Skin epidermis (tissue), 12 donors: ENCODE measurements around the gene PTPRS.

ENCODE experiments used
- H3K27ac ChIP-seq, 21 experiments: fragments of 200-600 bp; sonication (generic) in 11 of 21; one replicate each; pipeline ENCODE4 v1.5.0; 2020; ENCODE audit warnings: mild to moderate bottlenecking in 3 of 21, inconsistent platforms in 2 of 21, moderate library complexity in 2 of 21
- H3K4me3 ChIP-seq, 7 experiments: fragments of 200-600 bp; sonication (generic) in 2 of 7; one replicate each; pipeline ENCODE4 v1.5.0; 2020; ENCODE audit warnings: inconsistent platforms in 2 of 7, mild to moderate bottlenecking in 2 of 7, moderate library complexity in 1 of 7

The PTPRS gene

DNA sequence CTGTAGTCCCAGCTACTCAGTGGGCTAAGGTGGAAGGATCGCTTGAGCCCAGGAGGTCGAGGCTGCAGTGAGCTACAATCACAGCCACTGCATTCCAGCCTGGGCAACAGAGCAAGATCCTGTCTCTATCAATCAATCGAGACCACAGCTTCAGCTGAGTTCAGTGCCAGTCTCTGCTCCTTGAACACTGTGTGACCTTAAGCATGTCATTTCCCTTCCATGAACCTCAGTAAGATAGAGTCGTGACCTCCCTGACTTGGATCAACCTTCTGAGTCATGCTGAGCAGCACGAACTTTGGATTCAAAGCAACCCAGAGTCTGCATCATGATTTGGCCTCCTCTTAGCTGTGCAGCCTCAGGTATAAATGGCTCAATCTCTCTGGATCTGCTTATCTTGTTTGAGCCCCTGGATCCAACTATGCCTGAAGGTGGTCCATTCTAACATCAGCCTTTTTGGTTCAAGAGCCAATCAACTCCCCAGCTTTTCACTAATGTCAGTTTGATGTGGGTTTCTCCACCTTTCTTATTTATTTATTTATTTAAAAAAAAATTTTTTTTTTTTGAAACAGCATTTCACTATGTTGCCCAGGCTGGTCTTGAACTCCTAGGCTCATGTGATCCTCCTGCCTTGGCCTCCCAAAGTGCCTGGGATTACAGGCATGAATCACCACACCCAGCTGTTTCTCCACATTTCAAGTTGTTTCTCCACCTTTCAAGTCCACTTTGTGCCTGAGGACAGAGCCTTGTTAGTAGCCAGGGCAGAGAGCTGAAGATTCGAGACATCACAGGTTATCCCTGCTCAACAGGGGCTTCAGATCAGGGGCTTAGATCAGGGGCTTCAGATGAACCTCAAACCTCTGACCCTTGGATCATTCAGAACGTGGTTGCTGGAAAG, 26.4 kb downstream of the PTPRS start:
- Histone ChIP-seq H3K27ac (no peak overlapping the region), H3K4me3 (no peak overlapping the region)

DNA sequence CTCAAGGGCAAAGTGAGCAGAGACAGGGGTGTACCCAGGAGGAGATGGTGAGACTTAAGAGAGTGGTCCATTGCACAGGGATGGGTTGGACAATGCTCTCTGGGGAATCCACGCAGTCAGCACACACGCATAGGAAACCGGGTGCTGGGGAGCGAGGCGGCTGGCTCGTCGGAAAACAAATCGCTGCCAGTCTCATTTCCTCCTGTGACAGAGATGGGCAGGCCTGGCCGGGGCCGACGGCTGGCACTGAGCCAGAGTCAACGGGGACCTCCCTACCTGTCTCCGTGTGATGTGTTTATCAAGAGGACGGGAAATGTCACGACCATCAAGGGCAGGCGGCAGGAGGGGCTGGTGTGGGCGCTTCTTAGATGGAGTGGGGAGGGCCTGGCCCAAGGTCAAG, 27.3 kb downstream of the PTPRS start:
- Histone ChIP-seq H3K27ac (no peak overlapping the region), H3K4me3 (no peak overlapping the region)

DNA sequence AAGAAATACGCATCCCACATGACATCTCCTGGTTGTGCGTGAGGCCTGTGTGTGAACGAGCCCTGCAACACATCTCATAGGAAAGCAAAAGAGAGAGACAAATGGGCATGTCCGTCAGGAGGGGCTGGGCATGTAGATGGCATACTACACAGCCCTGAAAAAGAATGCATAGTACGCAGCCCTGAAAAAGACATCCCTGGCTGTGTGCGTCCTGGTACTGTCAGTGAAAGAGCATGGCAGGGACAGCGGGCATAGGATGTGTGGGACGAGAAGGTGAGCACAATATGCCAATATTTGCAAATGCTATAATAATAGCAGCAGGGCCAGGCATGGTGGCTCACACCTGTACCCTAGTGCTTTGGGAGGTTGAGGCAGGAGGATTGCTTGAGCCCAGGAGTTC, 28.6 kb downstream of the PTPRS start:
- H3K27ac ChIP-seq, result no peak overlapping the region
- H3K4me3 ChIP-seq, result no peak overlapping the region

DNA sequence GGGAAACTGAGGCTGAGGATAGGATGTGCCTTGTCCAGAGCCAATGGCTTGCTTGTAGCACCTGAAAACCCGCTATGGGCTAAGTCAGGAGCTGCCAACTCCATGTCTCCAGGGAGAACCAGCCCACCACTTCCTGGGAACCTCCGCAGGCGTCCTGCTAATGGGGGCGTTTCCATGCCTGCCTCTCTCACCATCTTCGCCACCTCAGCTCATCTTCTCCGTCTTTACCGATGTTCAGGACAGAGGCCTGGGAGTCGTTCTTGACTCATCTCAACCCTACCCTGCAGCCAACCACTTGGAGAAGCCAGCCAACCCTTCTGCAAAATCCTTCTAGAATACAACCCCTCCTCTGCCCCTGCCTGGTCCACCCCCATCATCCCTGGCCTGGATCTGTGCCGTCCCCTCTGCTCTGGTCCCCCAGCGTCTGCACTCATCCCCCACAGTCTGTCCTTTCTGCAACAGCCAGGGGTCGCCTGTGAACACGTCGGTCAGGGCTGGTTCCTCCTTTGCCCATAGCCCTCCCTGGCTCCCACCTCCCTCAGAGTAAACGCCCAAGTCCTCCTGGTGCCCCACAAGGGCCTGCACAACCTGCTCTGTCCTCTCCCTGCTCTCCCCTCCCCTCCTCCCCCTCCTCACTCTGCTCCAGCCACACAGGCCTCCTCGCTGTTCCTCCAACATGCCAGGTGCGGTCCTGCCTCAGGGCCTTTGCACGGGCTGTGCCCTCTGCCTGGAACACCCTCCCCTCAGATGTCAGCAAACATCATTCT, 31.0 kb downstream of the PTPRS start:
- Histone ChIP-seq H3K27ac (peak overlapping the region in 2 of 21 experiments; percentile 14 to 56), H3K4me3 (no peak overlapping the region)

DNA sequence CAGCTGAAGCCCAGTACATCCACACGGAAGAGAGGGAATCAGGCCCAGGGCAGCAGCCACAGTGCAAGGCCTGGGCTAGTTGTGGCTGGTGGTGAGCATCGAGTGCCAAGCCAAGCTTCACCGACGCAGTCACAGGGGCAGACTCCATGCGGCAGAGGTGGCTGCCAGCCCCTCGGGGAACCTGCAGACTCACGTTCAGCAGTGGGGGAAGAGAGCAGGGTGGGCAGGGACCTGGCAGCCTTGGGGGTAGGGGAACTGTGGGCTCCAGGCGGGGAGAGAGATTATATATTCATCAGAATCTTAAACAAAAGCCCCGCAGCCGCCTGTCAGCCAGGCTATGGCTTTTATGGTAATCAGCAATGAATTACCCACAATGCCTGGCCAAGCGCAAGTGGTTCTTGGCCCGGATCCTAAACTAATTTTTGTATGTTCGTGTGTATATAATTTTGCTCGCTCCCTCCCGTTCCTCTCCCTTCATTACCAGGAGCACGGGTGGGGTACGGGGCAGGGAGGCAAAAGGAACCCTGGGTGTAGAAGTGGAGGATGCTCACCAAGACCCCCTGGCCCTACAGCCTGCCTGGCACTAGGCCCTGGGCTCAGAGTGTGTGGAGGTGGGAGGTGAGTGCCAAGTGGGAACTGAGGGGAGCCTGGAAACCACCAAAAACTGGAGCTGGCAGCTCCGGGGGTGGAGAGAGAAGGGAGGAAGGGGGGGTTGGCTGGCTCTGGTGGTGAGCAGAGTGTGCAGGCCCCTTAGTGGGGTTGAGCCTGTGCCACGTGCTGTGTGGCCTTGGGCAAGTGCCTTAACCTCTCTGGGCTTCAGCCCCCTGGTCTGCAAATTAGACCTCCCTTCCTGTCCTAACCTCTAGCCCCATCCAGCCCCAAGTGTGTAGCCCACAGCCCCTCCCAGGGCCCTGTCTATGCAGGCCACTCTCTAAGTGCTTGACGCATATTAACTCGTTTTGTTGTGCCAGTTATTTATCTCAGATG, 31.9 kb downstream of the PTPRS start:
- Histone ChIP-seq H3K27ac (peak overlapping the region in 17 of 21 experiments; percentile 26 to 90 (median 75)), H3K4me3 (peak overlapping the region in 1 of 7 experiments; percentile 27)

DNA sequence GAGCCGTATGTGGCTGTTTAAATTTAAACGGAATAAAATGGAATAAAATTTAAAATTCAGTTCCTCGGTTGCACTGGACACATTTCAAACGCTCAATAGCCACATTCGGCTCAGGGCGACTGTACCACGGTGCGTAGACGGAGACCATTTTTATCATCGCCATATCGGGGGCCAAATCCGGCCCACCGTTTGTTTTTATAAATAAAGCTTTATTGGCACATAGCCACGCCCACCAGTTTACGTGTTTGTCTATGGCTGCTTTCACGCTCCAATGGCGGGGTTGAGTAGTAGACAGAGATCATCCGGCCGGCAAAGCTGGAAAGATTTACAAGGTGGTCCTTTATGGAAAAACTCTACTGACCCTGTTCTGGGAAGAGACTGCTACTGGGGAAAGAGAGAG, 33.0 kb downstream of the PTPRS start:
- Histone ChIP-seq H3K4me3 (no peak overlapping the region), H3K27ac (peak overlapping the region in 2 of 21 experiments; percentile 87)

DNA sequence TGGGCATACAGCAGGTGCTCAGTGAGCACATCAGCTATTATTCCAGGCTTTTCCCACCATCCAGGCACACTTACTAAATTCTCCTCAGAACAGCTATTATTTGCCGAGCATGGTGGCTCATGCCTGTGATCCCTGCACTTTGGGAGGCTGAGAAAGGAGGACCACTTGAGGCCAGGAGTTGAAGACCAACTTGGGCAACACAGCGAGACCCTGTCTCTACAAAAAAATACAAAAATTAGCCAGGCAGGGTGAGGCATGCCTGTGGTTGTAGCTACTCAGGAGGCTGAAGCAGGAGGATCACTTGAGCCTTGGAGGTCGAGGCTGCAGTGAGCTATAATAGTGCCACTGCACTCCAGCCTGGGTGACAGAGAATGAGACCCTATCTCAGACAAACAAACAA, 35.4 kb downstream of the PTPRS start:
- H3K27ac ChIP-seq, result no peak overlapping the region
- H3K4me3 ChIP-seq, result no peak overlapping the region

DNA sequence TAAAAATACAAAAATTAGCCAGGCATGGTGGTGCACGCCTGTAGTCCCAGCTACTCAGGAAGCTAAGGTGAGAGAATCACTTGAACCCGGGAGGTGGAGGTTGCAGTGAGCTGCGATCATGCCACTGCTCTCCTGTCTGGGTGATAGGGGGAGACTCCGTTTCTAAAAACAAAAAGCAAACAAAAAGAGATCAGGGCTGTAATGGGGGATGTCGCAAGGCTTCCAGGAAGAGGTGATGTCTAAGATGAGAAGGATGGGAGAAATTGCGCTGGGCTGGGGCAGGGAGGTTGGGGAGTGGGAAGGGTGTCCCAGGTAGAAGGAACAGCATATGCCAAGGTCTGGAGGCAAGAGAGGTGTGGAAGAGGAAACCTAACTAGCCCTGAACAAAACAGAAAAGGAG, 36.1 kb downstream of the PTPRS start:
- no peak overlapping the region for H3K27ac ChIP-seq

DNA sequence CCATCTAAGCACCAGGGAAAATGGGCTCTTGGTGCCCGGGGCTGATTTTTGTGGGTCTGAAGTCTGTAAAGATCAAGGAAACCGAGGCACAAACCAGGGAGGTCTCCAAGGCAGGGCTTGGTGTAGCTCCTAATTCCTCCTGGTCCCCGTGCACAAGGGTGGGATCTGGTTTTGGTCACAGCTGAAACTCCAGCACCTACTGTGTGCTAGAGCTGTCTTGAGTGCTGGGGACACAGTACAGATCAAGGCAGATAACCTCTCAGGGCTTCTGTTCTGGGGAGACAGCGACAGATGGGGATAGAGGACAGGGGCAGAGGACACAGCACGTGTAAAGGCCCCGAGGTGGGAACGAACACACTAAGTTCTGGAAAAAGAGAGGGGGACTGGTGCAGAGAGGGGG, 37.4 kb downstream of the PTPRS start:
- H3K4me3 ChIP-seq, result no peak overlapping the region
- no peak overlapping the region for H3K27ac ChIP-seq

More for the DNA sequence above, 36.1 kb downstream of the PTPRS start:
- no peak overlapping the region for H3K4me3 ChIP-seq

DNA sequence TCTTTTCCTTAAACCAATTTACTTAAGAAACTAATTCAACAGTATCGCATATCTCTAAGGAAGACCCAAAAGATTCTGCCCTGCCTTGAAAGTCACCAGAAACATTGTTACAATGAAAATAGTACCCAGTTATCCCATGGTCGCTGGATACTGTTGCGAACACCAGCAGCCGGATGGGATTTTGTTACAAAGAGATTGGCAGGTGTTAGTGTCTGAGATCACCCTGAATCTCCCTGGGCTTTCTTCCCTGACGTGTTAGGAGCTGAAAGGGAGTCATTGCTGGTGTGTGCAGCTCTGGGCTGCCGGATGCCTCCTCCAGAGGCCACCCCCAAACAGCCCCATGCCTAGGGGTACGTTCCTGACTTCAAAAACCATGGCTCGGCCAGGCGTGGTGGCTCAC, 38.2 kb downstream of the PTPRS start:
- no peak overlapping the region for H3K4me3 ChIP-seq
- H3K27ac ChIP-seq, result no peak overlapping the region

DNA sequence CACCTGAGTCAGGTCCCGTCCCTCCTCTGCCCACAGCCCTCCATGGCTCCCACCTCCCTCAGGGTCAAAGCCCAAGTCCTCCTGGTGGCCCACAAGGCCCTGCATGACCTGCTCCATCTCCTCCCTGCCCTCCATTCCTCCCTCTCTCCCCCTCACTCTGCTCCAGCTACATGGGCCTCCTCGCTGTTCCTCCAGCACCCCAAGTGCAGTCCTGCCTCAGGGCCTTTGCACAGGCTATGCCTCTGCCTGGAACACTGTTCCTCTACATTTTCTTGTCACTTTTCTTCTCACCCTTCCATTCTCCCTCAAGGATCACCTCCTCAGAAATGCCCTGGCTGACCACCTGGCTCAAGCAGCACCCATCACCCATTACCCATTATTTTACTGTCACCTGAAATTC, 41.5 kb downstream of the PTPRS start:
- Histone ChIP-seq H3K27ac (no peak overlapping the region), H3K4me3 (no peak overlapping the region)

DNA sequence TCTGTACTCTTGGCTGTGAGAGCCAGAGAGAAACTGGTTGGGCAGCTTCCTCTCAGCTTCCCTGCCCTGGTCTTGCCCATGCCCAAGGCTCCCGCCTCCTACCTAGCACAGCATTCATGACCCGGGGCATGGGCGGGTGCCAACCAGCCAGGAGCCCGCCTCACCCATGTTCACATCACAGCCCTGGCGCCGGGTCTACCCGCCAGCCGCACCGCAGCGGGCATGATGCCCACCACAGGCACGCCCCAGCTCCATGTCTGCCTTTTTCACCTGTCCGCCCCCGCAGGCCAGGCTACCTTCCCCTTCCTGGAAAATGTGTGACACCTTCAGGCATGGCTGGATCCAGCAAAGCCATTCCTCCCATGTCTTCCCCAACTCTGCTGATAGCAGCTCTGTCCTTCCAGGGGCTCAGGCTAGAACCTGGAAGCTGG, 42.1 kb downstream of the PTPRS start:
- no peak overlapping the region for H3K4me3 ChIP-seq
- no peak overlapping the region for H3K27ac ChIP-seq

DNA sequence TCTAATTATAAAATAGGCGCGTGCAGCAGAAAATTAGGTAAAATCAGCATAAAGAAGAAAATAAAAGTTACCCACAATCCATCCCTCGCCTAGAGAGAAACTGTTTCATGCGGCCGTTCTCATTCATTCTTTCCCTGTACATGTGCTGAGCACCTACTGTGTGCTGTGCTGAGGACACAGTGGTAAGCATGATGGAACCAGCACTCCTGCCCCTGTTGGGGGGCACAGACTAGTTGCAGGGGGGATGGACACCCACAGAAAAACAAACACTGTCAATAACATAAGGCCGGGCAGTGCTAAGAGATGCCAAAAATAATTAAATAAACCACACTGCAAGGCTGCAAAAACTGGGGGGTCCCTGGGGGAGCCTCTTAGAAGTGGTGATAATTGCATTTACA, 43.3 kb downstream of the PTPRS start:
- no peak overlapping the region for H3K27ac ChIP-seq
- H3K4me3 ChIP-seq, result no peak overlapping the region

DNA sequence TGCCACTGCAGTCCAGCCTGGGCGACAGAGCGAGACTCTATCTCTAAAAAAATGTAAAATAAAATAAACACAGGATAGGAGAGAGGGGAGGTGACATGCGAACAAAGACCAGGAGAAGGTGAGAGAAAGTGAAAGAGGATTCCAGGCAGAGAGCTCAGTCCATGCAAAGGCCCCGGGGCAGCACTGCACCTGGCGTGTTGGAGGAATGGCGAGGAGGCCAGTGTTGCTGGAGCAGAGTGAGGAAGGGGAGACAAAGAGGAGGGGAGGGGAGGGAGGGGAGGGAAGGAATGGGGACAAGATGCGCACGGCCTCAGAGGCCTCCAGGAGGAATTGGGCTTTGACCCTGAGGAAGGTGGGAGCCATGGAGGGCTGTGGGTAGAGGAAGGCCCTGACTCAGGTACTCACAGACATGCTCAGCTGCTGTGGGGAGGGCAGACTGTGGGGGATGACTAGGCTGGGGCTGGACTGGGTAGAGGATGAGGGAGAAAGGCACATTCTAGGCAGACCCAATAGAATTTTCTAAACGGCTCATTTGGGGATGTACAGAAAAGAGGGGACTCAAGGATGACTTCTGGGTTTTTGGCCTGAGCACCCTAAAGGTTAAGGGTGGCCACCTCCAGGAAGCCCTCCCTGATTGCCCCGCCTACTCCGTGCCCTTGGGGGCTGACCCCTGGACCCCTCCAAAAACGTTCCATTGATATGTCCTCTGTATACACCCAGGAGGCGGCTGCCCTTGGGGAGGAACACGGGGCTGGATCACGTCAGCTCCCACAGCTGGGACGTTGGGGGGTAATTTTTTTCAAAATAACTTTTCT, 43.9 kb downstream of the PTPRS start:
- H3K27ac ChIP-seq, result no peak overlapping the region

DNA sequence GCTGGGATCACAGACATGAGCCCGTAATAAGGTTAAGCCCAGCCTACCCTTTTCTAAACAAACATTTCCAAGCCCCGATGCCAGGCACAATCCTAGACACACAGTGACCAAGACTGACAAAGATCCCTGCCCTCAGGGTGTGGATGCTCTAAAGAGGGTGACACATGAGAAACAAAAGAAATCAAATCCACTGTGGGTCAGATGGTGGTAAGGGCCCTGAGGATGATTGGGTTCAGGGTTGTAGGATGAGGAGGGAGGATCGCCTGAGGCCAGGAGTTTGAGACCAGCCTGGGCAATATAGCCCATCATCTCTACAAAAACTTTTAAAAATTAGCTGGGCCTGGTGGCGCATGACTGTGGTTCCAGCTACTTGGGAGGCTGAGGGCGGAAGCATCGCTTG, 44.6 kb downstream of the PTPRS start:
- Histone ChIP-seq H3K27ac (no peak overlapping the region), H3K4me3 (no peak overlapping the region)

More for the DNA sequence above, 43.9 kb downstream of the PTPRS start:
- no peak overlapping the region for H3K4me3 ChIP-seq

DNA sequence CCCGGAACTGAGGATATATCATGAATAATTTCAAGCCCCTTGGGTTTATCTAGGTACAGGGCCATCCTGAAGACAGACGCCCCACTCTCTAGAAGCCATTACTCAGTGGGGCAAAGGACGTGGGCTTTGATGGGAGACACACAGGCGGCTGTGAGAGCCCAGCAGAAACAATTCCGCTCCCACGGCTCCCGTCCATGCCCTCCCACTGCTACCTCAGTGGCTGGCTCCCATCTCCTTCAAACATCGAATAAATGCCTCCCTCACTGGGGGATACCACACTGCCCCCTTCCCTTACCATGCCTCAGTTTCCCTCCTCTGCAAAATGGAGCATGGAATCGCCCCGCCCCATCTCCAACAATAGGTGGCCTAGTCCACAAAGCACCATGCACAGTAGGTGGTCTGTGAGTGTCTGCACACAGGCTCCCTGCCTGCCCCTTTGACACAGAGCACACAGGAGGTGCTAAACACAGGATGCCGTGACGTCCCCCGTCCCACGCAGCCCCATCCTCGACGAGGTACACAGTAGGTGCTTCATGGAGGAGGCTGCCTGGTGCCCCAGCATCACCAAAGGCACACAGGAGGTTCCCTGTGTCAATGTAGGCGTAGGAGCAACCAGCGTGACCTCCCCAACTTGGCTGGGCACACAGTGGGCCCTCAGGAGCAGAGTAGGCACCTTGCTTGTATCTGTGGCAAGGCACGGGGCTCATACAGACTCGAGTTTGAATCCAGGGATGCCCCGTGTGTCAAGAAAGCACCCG, 46.0 kb downstream of the PTPRS start:
- Histone ChIP-seq H3K4me3 (peak overlapping the region in 1 of 7 experiments; percentile 70), H3K27ac (peak overlapping the region in 2 of 21 experiments; percentile 79 to 83)

DNA sequence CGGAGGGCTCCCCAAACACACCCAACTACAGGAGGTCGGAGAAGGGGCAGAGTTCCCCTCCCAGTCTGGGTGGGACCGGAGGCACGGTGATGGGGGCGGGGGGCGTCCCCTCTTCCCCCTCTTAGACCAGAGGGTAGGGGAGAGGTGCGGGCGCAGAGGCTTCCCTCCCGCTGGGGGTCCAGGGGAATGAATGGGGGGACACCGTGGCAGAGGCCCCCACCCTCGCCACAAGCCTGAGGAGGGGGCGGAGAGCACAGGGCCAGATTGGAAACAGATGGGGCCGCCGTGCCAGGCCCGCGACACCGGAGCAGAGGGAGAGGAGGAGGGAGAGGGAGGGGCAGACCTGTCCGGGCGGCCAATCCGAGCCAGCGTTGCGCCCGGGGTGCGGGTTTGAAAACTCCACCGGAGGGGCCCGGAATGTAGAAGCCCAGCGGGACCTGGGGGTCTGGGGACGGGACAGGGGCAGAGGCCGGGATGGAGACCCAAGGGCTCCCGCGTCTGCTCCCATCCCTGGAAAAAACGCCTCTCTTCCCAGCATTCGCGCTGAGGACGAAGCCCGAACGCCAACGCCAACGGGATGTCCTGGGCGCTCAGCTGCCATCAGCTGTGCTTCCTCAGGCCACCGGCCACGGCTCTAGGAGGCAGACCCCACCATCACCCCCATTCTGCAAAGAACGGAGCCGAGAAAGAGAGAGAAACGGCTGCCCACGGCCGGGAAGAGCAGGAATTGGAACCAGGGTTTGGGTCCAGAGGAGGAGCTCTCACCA, 46.8 kb downstream of the PTPRS start:
- Histone ChIP-seq H3K27ac (peak overlapping the region in 11 of 21 experiments; percentile 28 to 89 (median 76)), H3K4me3 (peak overlapping the region; percentile 49 to 70 (median 58))
